Esophagus muscularis mucosa (tissue), 4 donors: Measurements from ENCODE around the gene SPTBN4.

Source experiments
- EP300 ChIP-seq: sonication (generic); formaldehyde crosslinking; IDR thresholded peaks from one replicate; pipeline ENCODE4 v1.6.1; 2017; ENCODE audit warnings: antibody characterized with exemption
- POLR2AphosphoS5 ChIP-seq, 2 donors: sonication (generic); formaldehyde crosslinking; IDR thresholded peaks; one replicate each; pipeline ENCODE4 v1.6.1; 2017; ENCODE audit warnings: antibody characterized with exemption in 2 of 2
- TF ChIP-seq, protein P1 (sequence below), 3 experiments: fragments of 200-600 bp in 2 of 3; fragments of 450-650 bp in 1 of 3; sonication (generic) in 2 of 3; IDR thresholded peaks; one replicate each; pipeline ENCODE4 v1.5.1; 2017 to 2019; ENCODE audit warnings: antibody characterized with exemption in 3 of 3, mild to moderate bottlenecking in 2 of 3, moderate library complexity in 1 of 3

DNA sequence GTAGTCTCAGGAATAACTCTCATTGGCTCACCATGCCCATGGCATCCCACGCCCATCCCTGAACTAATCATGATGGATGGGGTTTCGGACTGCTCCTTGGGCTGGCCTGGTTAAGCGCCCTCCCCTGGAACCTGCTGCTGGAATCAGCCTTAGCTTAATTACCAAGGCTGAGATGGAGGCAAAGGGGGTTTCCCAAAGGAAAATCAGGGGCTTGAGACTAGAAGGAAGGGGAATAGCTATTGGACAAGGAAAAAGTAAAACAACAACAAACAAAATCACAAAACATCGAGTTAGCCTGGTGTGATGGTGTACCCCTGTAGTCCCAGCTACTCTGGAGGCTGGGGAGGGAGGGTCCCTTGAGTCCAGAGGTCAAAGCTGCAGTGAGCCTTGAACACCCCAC, 84.2 kb downstream of the SPTBN4 start:
- TF ChIP-seq, protein P1, sequence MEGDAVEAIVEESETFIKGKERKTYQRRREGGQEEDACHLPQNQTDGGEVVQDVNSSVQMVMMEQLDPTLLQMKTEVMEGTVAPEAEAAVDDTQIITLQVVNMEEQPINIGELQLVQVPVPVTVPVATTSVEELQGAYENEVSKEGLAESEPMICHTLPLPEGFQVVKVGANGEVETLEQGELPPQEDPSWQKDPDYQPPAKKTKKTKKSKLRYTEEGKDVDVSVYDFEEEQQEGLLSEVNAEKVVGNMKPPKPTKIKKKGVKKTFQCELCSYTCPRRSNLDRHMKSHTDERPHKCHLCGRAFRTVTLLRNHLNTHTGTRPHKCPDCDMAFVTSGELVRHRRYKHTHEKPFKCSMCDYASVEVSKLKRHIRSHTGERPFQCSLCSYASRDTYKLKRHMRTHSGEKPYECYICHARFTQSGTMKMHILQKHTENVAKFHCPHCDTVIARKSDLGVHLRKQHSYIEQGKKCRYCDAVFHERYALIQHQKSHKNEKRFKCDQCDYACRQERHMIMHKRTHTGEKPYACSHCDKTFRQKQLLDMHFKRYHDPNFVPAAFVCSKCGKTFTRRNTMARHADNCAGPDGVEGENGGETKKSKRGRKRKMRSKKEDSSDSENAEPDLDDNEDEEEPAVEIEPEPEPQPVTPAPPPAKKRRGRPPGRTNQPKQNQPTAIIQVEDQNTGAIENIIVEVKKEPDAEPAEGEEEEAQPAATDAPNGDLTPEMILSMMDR (IDR thresholded peaks at IDR 0.05): no peak
- TF ChIP-seq EP300 (no peak), POLR2AphosphoS5 (IDR thresholded peaks at IDR 0.05) (no peak)
